ENCODE data around the gene NPC2. TPM values are rescaled to one million over a fixed set of nuclear protein-coding genes. Genes with fewer than 3 reads are reported as not detected.

The NPC2 gene
- total RNA-seq, 1 donor from 2014 or later = 19.2 TPM

DNA sequence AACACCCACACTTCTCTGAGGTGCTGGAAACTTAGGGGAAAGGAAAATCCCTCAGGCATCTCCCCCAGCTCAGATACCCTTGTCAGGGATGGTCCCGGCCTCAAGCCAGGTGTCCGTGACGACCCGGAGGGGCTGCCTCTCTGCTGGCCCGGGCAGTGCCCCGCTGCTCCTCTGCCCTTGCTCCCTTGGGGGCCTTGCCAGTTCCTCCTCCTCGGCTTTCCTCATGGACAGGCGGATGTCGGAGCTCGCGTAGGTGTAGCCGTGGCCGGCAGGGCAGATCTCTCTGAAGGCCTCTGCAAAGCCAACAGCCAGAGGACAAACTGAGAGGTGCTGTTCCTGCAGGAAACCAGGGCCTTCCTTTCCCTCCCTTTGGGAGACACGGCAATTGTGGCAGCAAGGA is 35.3 kb upstream of the NPC2 start:
- intact Hi-C loops (cut with micrococcal nuclease) = no loop called here
- Mint-ChIP-seq H3K4me1 (ENCODE audit: low read depth) (no peaks in the 10 kb centered on the region), H3K27me3 (ENCODE audit: low read depth) (peaks cover 2% of the 10 kb centered on the region), H3K27ac (no peak overlapping the region), H3K4me3 (ENCODE audit: low read depth) (no peak overlapping the region), H3K36me3 (ENCODE audit: low read depth) (no peaks in the 10 kb centered on the region), H3K9me3 (no peaks in the 10 kb centered on the region)
- DNase-seq (ENCODE audit: low spot score) = no peak

DNA sequence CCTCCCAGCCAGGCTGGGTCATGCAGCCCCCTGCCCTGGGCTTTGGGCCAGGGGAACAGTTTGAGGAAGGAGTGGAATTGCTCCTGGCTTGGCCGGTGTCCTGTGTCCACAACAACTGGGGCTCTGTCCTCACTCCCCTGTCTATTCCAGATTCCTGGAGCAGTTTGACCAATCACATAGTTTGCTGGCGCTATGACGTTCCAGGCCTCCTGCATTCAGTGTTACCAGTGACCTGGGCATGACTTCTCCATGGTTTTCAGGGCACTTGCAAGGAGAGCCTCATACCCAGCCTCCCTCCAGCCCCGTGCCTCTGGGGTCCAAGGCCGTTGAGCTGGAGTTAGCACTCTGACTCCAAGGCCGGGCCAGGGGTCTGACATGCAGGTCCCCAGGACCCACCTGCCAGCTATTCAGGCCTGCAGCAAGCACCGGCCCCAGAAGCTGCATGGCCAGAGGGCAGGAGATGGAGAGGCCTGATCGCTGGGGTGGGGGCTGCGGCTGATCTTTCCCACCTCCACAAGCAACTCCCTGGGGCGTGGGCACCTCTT is 34.7 kb upstream of the NPC2 start:
- DNase-seq (ENCODE audit: low spot score) = no peak
- Mint-ChIP-seq H3K4me1 (ENCODE audit: low read depth) (no peaks in the 10 kb centered on the region), H3K4me3 (ENCODE audit: low read depth) (no peak overlapping the region), H3K36me3 (ENCODE audit: low read depth) (no peaks in the 10 kb centered on the region), H3K27me3 (ENCODE audit: low read depth) (peaks cover 2% of the 10 kb centered on the region), H3K9me3 (no peaks in the 10 kb centered on the region), H3K27ac (no peak overlapping the region)
- intact Hi-C loops (cut with micrococcal nuclease) = no loop called here

DNA sequence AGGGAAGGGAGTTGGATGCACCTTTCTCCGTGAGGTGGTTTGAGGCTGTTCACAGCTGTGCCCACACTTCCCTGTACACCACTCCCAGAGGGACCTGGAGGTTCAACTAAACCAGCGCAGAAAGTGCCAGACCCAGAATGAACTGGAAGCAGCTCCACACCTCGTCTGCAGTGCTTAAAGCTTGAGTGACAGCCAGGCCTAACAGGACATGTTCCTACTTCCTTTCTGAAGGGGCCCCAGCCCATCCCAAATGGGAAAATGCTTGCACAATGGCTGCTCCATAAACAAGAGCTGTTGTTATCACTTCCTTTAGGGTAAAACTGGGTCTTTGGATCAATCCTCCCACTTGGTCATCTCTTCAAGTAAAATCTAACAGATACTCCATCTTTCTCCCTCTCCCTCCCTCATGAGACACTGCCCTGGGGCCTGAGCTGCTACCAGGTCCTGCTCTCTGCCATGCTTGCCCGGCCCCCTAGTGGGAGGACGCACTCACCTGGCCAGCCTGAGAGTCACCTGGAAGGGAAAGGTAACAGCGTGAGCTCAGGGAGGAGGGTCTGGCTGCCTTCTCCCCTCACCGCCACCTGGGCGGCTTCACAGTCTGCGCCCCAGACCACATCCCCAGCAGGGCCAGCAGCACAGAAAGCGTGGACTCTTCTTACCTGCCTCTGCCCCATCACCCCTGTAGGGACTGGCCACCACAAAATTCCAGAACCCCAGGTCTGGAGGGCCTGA is 33.9 kb upstream of the NPC2 start:
- H3K36me3 Mint-ChIP-seq (ENCODE audit: low read depth) = no peaks in the 10 kb centered on the region
- H3K4me1 Mint-ChIP-seq (ENCODE audit: low read depth) = no peaks in the 10 kb centered on the region
- H3K27me3 Mint-ChIP-seq (ENCODE audit: low read depth) = peaks cover 2% of the 10 kb centered on the region
- no peak for DNase-seq (ENCODE audit: low spot score)
- H3K4me3 Mint-ChIP-seq (ENCODE audit: low read depth) = no peak overlapping the region
- no peak overlapping the region for H3K27ac Mint-ChIP-seq
- intact Hi-C loops (cut with micrococcal nuclease) = no loop called here
- H3K9me3 Mint-ChIP-seq = no peaks in the 10 kb centered on the region

DNA sequence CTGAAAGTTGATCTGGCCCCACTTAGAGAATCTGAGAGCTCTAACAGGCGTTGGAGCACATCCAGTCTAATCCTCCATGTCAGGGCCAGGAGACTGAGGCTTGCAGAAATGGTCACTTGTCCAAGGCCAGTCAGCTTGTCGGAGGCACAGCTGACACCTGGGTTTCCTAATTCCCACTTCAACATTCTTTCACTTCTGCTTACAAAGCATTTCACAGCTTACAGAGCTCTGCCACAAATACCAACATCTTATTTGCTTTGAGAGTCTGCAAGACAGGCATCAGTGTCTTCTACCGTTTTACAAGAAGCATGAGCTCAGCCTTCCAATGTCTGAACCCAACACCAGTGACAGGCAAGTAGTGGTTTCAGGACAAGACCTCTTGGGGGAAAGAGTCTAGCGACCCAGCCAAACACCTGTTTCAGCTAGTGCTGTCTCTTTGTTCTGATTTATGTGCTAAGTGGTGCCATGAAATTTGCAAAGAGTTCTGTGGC is 32.3 kb upstream of the NPC2 start:
- Mint-ChIP-seq H3K27ac (no peak overlapping the region), H3K36me3 (ENCODE audit: low read depth) (no peaks in the 10 kb centered on the region), H3K9me3 (no peaks in the 10 kb centered on the region), H3K4me1 (ENCODE audit: low read depth) (no peaks in the 10 kb centered on the region), H3K4me3 (ENCODE audit: low read depth) (no peak overlapping the region), H3K27me3 (ENCODE audit: low read depth) (peaks cover 2% of the 10 kb centered on the region)
- no peak for DNase-seq (ENCODE audit: low spot score)
- intact Hi-C loops (cut with micrococcal nuclease) = no loop called here

DNA sequence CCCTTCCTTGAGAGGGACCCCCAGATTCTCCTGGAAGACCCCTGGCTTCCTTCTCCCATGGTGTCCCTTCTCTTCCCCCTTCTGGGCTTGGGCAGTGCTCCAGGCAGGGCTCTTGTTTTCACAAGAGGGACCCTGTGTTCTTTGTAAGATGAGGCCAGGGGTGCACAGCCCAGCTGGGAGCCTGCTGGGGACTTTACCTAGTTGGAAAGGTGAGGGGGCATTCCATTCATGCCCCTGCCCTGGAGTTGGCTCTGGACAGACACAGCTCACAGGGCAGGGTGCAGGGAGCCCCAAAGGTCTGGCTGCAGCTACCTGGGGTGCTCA is 31.7 kb upstream of the NPC2 start:
- H3K27ac Mint-ChIP-seq = no peak overlapping the region
- intact Hi-C loops (cut with micrococcal nuclease) = no loop called here
- H3K4me3 Mint-ChIP-seq (ENCODE audit: low read depth) = no peak overlapping the region
- DNase-seq (ENCODE audit: low spot score) = no peak
- peaks cover 2% of the 10 kb centered on the region for H3K27me3 Mint-ChIP-seq (ENCODE audit: low read depth)
- H3K4me1 Mint-ChIP-seq (ENCODE audit: low read depth) = no peaks in the 10 kb centered on the region
- no peaks in the 10 kb centered on the region for H3K9me3 Mint-ChIP-seq
- no peaks in the 10 kb centered on the region for H3K36me3 Mint-ChIP-seq (ENCODE audit: low read depth)

DNA sequence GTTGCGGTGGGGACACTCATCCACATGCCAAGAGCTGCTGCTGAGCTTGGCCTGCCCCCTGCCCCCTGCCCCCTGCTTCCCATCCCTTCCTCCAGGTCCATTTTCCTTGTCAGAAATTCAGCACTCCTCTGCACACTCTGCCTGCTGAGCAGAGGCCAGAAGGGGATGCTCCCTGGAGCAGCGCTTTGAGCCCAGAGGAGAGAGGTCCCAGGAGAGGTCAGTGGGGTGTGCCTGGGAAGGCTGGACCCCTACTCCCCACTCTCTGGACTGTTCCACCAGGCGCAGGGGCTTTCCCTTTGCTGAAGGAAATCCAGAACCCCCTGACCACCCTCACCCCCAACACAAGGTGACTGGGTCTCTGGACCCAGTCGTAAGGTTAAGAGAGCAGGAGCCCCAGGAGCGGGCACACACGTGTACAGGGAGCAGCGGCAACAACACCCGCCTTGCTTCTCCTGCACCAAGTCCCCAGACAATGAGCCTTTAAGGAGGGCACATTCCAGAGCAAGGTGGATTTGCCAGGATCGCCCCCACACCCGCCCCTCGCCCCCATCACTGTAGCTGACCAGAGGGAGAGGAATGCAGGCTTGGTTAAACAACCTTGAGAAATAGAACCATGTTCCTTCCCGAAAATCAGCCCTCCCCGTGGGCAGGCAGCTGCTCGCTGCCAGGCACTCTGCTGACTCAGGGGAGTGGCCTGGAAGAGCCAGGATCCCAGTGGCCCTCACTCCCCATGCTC is 31.1 kb upstream of the NPC2 start:
- intact Hi-C loops (cut with micrococcal nuclease) = no loop called here
- H3K27me3 Mint-ChIP-seq (ENCODE audit: low read depth) = peaks cover 2% of the 10 kb centered on the region
- no peak overlapping the region for H3K27ac Mint-ChIP-seq
- DNase-seq (ENCODE audit: low spot score) = no peak
- H3K4me3 Mint-ChIP-seq (ENCODE audit: low read depth) = no peak overlapping the region
- no peaks in the 10 kb centered on the region for H3K9me3 Mint-ChIP-seq
- no peaks in the 10 kb centered on the region for H3K4me1 Mint-ChIP-seq (ENCODE audit: low read depth)
- no peaks in the 10 kb centered on the region for H3K36me3 Mint-ChIP-seq (ENCODE audit: low read depth)

DNA sequence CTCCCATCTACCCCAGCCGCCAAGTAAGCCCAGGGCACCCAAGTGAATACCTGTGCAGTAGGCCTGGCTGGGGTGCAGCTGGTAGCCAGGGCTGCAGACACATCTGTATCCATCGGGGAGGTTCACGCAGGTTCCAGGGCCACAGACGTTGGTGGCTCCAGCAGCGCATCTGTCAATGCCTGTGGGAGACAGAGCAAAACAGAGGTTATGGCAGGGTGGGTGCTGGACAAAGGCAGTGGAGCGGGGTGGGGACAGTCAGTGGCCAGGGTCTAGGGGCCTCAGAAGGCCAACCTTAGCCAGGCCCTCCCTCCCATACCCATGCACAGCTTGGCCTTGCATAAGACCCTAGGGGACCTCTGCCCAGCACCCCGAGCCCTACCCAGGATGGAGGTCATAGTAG is 29.6 kb upstream of the NPC2 start:
- no peak for DNase-seq (ENCODE audit: low spot score)
- peaks cover 8% of the 10 kb centered on the region for H3K27me3 Mint-ChIP-seq (ENCODE audit: low read depth)
- intact Hi-C loops (cut with micrococcal nuclease) = no loop called here
- H3K4me1 Mint-ChIP-seq (ENCODE audit: low read depth) = no peaks in the 10 kb centered on the region
- H3K9me3 Mint-ChIP-seq = no peaks in the 10 kb centered on the region
- no peak overlapping the region for H3K27ac Mint-ChIP-seq
- no peak overlapping the region for H3K4me3 Mint-ChIP-seq (ENCODE audit: low read depth)
- no peaks in the 10 kb centered on the region for H3K36me3 Mint-ChIP-seq (ENCODE audit: low read depth)

DNA sequence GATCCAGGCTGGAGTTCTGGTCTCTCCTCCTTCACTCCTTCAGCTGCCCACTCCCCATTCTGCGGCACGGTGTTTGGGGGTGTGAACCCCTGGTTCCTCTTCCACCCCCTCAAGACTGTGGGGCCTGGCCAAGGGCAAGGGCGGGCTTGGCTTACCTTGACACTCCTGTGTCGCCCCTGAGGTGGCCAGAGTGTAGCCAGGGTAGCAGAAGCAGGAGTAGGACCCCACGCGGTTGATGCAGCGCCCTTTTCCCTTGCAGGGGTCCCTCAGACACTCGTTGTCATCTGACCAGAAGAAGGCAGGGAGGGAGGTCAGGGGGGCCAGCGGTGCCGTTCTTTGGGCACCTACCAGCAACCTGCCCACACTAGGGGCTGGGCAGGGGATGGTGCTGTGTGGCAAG is 28.7 kb upstream of the NPC2 start:
- no peak for DNase-seq (ENCODE audit: low spot score)
- H3K36me3 Mint-ChIP-seq (ENCODE audit: low read depth) = no peaks in the 10 kb centered on the region

DNA sequence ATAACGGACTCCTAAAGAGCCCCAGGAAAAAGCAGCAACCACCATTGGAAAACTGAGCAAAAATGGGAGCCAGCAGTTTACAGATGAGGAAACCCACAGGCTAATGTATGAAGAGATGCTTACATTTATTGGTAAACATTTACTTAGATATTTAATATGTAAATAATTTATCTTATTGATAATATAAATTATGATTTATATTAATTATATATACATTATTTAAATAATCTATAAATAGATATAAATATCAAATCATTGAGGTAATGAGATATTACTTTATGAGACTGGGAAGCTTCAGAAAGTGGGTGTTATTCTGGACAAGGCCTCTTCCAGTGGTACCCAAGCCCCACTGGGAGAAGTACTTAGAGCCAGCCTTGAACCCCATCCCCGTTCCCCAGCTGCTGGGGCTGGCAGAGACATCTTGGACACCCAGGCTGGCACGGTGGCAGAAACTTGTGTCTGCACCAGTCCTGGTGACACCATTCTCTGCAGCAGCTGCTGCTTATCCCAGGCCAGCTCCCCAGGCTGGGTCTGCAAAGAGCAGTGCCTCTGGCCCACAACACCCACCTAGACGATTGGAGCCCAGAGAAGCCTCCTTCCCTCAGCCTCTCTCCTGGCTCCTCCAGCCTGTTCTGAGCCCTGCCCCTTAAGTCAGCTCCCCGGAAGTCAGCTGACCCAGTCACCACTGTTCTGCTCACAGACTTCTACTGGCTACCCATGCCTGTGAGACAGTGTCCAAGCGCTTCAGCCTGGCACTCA is 26.4 kb upstream of the NPC2 start:
- peaks cover 11% of the 10 kb centered on the region for H3K27me3 Mint-ChIP-seq (ENCODE audit: low read depth)
- H3K36me3 Mint-ChIP-seq (ENCODE audit: low read depth) = no peaks in the 10 kb centered on the region
- H3K4me1 Mint-ChIP-seq (ENCODE audit: low read depth) = peaks cover 4% of the 10 kb centered on the region
- H3K4me3 Mint-ChIP-seq (ENCODE audit: low read depth) = no peak overlapping the region
- no peak overlapping the region for H3K27ac Mint-ChIP-seq
- H3K9me3 Mint-ChIP-seq = no peaks in the 10 kb centered on the region
- intact Hi-C loops (cut with micrococcal nuclease) = no loop called here
- DNase-seq (ENCODE audit: low spot score) = no peak

More for the DNA sequence above, 28.7 kb upstream of the NPC2 start:
- Mint-ChIP-seq H3K4me3 (ENCODE audit: low read depth) (no peak overlapping the region), H3K27ac (no peak overlapping the region), H3K27me3 (ENCODE audit: low read depth) (peaks cover 8% of the 10 kb centered on the region), H3K4me1 (ENCODE audit: low read depth) (no peaks in the 10 kb centered on the region), H3K9me3 (no peaks in the 10 kb centered on the region)
- intact Hi-C loops (cut with micrococcal nuclease) = no loop called here

DNA sequence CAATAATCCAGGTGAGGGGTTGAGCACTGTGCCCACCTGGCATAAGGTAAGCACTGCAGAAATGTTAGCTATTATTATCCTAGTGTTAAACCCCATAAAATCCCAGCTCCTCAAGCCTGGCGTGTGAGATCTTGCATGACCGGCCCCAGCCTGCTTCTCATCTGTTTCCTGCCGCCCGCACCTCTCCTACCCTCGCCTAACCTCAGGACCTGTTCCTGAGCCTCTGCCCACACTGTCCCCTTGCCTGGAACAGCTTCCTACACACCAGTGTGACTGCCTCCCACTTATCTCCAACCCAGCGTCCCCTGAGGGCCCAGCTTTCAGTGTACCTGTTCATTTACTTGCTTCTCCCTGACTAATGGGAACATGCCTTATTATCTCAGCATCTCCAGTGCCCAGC is 25.1 kb upstream of the NPC2 start:
- H3K4me3 Mint-ChIP-seq (ENCODE audit: low read depth) = no peak overlapping the region
- intact Hi-C loops (cut with micrococcal nuclease) = no loop called here

DNA sequence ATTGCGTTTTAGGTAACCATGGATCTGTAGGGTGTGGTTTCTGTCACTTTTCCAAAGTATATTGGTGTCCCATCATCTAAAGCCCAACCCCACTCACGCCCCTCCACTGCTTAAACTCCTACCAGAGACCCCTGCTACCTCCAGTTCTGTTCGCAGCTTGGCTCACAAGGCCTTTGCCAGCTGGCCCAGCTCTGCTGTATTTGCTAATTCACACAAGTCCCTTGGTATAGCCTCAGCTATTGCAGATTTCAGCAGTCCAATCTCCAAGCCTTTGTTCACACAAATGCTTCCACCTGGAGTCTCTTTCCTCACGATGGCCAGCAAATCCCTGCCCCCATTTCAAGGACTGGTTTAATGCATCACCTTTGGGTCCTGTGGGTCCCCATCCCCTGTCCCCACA is 24.6 kb upstream of the NPC2 start:
- intact Hi-C loops (cut with micrococcal nuclease) = no loop called here
- peaks cover 15% of the 10 kb centered on the region for H3K27me3 Mint-ChIP-seq (ENCODE audit: low read depth)
- H3K4me3 Mint-ChIP-seq (ENCODE audit: low read depth) = no peak overlapping the region
- H3K9me3 Mint-ChIP-seq = no peaks in the 10 kb centered on the region
- no peak overlapping the region for H3K27ac Mint-ChIP-seq
- H3K36me3 Mint-ChIP-seq (ENCODE audit: low read depth) = no peaks in the 10 kb centered on the region
- H3K4me1 Mint-ChIP-seq (ENCODE audit: low read depth) = peaks cover 5% of the 10 kb centered on the region
- no peak for DNase-seq (ENCODE audit: low spot score)

More for the DNA sequence above, 25.1 kb upstream of the NPC2 start:
- no peaks in the 10 kb centered on the region for H3K9me3 Mint-ChIP-seq
- no peak overlapping the region for H3K27ac Mint-ChIP-seq
- no peak for DNase-seq (ENCODE audit: low spot score)
- peaks cover 13% of the 10 kb centered on the region for H3K27me3 Mint-ChIP-seq (ENCODE audit: low read depth)
- H3K4me1 Mint-ChIP-seq (ENCODE audit: low read depth) = peaks cover 5% of the 10 kb centered on the region
- no peaks in the 10 kb centered on the region for H3K36me3 Mint-ChIP-seq (ENCODE audit: low read depth)

DNA sequence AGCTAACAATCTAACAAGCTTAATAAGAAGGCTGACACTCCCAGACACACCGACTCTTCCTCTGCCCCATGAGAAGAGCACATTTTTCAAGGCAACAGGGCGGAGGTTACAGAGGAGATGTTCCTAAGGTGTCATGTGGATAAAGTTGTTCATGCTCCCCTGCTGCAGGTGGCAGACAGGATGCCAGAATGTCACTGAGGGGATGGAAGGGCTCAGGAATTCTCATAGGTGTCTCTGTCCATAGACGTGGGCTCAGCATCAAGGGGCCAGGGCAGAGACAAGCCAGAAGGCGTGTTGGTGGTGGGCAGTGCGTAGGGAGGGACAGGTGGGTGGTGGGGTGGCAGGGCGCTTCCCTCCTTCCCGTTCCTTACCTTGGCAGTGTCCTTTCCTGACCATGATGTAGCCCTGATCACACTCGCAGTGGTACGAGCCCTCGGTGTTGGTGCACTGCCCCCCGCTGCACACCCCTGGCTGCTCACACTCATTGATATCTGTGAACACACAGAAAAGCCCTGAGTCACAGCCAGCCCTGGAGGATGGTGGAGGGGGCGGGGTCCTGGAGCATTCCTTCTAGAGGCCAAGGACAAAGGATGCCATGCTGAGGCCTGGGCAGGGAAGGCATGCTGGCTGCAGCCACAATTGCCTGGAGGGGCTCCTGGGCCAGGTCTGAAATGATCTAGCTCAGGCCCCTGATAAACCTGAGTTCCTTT is 23.5 kb upstream of the NPC2 start:
- H3K4me1 Mint-ChIP-seq (ENCODE audit: low read depth) = peaks cover 5% of the 10 kb centered on the region
- H3K4me3 Mint-ChIP-seq (ENCODE audit: low read depth) = no peak overlapping the region
- intact Hi-C loops (cut with micrococcal nuclease) = no loop called here
- H3K36me3 Mint-ChIP-seq (ENCODE audit: low read depth) = no peaks in the 10 kb centered on the region
- no peak for DNase-seq (ENCODE audit: low spot score)
- H3K27me3 Mint-ChIP-seq (ENCODE audit: low read depth) = peaks cover 17% of the 10 kb centered on the region
- no peaks in the 10 kb centered on the region for H3K9me3 Mint-ChIP-seq
- H3K27ac Mint-ChIP-seq = no peak overlapping the region

Measured in activated T-helper 2 cell treated with anti-CD3 and anti-CD28 coated beads, Interferon-gamma antibody, Interleukin-2, Interleukin-4, amounts not matched to agents 10 μg/mL and 5 μg/mL and 100 μg/mL, durations not matched to agents 14 hours and 24 hours and 36 hours (primary cell).